Daoy (cell line): Measurements from ENCODE around the gene SPATA31C2. TPM values are rescaled to one million over a fixed set of nuclear protein-coding genes. Genes with fewer than 3 reads are reported as not detected.
A peak's percentile ranks its signal among the peaks of the same experiment; 100 is the strongest.
"Not testable (repeated sequence)": the region's sequence is repeated elsewhere in the genome, so short reads cannot be mapped to it uniquely, and the experiment has no call there.

Experiments used
- DNase-seq: peaks from one replicate; pipeline ENCODE4 v3.0.0-alpha.2; 2015; ENCODE audit warnings: low read depth
- total RNA-seq: library from RNA; depleted of rRNA; stranded (reverse); fragments of >200 nt; shearing (Covaris generic); gene quantifications from 2 replicates; pipeline ENCODE4 v1.2.3, GENCODE V29; 2014; rRNA removed

The SPATA31C2 gene
- total RNA-seq, 1 experiment from 2014 or later: not detected

- DNase-seq: not testable (repeated sequence)
These were observed 10.5 kb downstream of the SPATA31C2 start for GRCh38 chr9:88127700-88128300.

GRCh38 chr9:88123413-88123812, 14.9 kb downstream of the SPATA31C2 start:
- not testable (repeated sequence) for DNase-seq

- not testable (repeated sequence) for DNase-seq
These were observed 20.2 kb downstream of the SPATA31C2 start for GRCh38 chr9:88118121-88118520.

- not testable (repeated sequence) for DNase-seq
These were observed 23.2 kb downstream of the SPATA31C2 start for GRCh38 chr9:88114968-88115612.

GRCh38 chr9:88114283-88114967, 23.9 kb downstream of the SPATA31C2 start:
- DNase-seq: not testable (repeated sequence)

GRCh38 chr9:88113156-88114130, 24.8 kb downstream of the SPATA31C2 start:
- not testable (repeated sequence) for DNase-seq

GRCh38 chr9:88110026-88110425, 28.2 kb downstream of the SPATA31C2 start:
- no peak for DNase-seq

- no peak for DNase-seq
These were observed 29.5 kb downstream of the SPATA31C2 start for GRCh38 chr9:88108779-88109178.

GRCh38 chr9:88106492-88106891, 31.8 kb downstream of the SPATA31C2 start:
- DNase-seq: peak; percentile 35

- DNase-seq: no peak
These were observed 45.4 kb downstream of the SPATA31C2 start for GRCh38 chr9:88092797-88093331.

- DNase-seq: peak; percentile 58
These were observed 48.1 kb downstream of the SPATA31C2 start for GRCh38 chr9:88090151-88090581.

- no peak for DNase-seq
These were observed 50.4 kb downstream of the SPATA31C2 start for GRCh38 chr9:88087906-88088305.

GRCh38 chr9:88085476-88085875, 52.8 kb downstream of the SPATA31C2 start:
- DNase-seq: peak; percentile 23

GRCh38 chr9:88084357-88085183, 53.7 kb downstream of the SPATA31C2 start:
- no peak for DNase-seq

Other genes with a start within 250 kb of the SPATA31C2 start
- not detected in 2 replicates for gene SPATA31C1, start 220.5 kb downstream of the SPATA31C2 start, total RNA-seq
- 8.2 and 10.1 TPM in 2 replicates for gene CDK20, start 163.9 kb downstream of the SPATA31C2 start, total RNA-seq
- 106 and 107 TPM in 2 replicates for gene SPIN1, start 250.0 kb upstream of the SPATA31C2 start, total RNA-seq